Endothelial cell of umbilical vein (primary cell): ENCODE measurements around the gene ANKRD31. TPM values are rescaled to one million over a fixed set of nuclear protein-coding genes. Genes with fewer than 3 reads are reported as not detected.
"Not testable (repeated sequence)": the region's sequence is repeated elsewhere in the genome, so short reads cannot be mapped to it uniquely, and the experiment has no call there.

Experiments
- BruUV-seq: library from RNA; stranded (reverse); fragments of 400-500 nt; replicated peaks from 2 replicates; lab custom pipeline; 2021; lab: Mats Ljungman, UMichigan
- CTCF ChIA-PET: fragments of 300-600, 350-600 bp; sonication (Branson Sonifier 250); formaldehyde crosslinking; loops from one replicate; lab custom pipeline; 2021; ENCODE audit warnings: antibody characterized with exemption, inconsistent platforms; lab: Charles Lee
- POLR2A ChIA-PET: fragments of 300-600, 350-600 bp; sonication (Branson Sonifier 250); formaldehyde crosslinking; loops from one replicate; lab custom pipeline; 2021; ENCODE audit warnings: antibody characterized with exemption, inconsistent platforms; lab: Charles Lee
- DNase-seq: peaks from one replicate; pipeline ENCODE4 v3.0.0-alpha.2; 2011; ENCODE audit warnings: low read depth, low spot score
- FAIRE-seq: peaks from 2 replicates; lab custom pipeline; 2011; peaks lifted over from hg19 to GRCh38; lab: Jason Lieb, UNC
- H2AFZ ChIP-seq: 2 replicates; pipeline ENCODE4 v1.6.0; 2012; ENCODE audit warnings: low read depth, low read length, control low read depth, inconsistent platforms
- H3K27ac ChIP-seq: 2 replicates; pipeline ENCODE4 v1.5.1; 2011; ENCODE audit warnings: low read depth, mild to moderate bottlenecking, control low read depth, low read length, moderate library complexity; ENCODE audit not compliant: insufficient read depth
- H3K27me3 ChIP-seq, 2 experiments: 2 replicates each; pipeline versions ENCODE4 v1.6.0 to v1.6.1; 2011; ENCODE audit warnings: low read length in 2 of 2, mixed read lengths in 1 of 2; ENCODE audit not compliant: control insufficient read depth in 2 of 2, insufficient read depth in 2 of 2
- H3K36me3 ChIP-seq, 2 experiments: 2 replicates in 1 of 2; 3 replicates in 1 of 2; pipeline ENCODE4 v1.5.1; 2011; ENCODE audit warnings: low read length in 2 of 2, mild to moderate bottlenecking in 1 of 2, moderate library complexity in 1 of 2; ENCODE audit not compliant: control insufficient read depth in 2 of 2, insufficient read depth in 2 of 2; ENCODE audit errors: extremely low read depth in 1 of 2
- H3K4me1 ChIP-seq: 3 replicates; pipeline ENCODE4 v1.5.1; 2011; ENCODE audit warnings: mild to moderate bottlenecking, low read length; ENCODE audit not compliant: control insufficient read depth, insufficient read depth; ENCODE audit errors: extremely low read depth
- H3K4me2 ChIP-seq: 2 replicates; pipeline ENCODE4 v1.6.1; 2011; ENCODE audit warnings: low read length, control low read depth, mixed read lengths; ENCODE audit not compliant: insufficient read depth
- H3K4me3 ChIP-seq, 3 experiments: fragments of 200-600 bp in 1 of 3; sonication (generic), shearing (Covaris generic) in 1 of 3; replicated peaks in 1 of 3; 2 replicates each; pipeline ENCODE4 v1.5.1; 2011 to 2016; ENCODE audit warnings: control low read depth in 3 of 3, low read length in 3 of 3, mild to moderate bottlenecking in 2 of 3, inconsistent platforms in 1 of 3, low read depth in 1 of 3, moderate library complexity in 1 of 3; ENCODE audit not compliant: insufficient read depth in 1 of 3
- H3K79me2 ChIP-seq: 2 replicates; pipeline ENCODE4 v1.6.0; 2012; ENCODE audit warnings: low read length, inconsistent platforms; ENCODE audit not compliant: control insufficient read depth, insufficient read depth
- H3K9ac ChIP-seq: replicated peaks from 2 replicates; pipeline ENCODE3; 2011; ENCODE audit warnings: low read length, control low read depth; ENCODE audit not compliant: insufficient read depth; ENCODE audit errors: extremely low read depth
- H3K9me1 ChIP-seq: replicated peaks from 3 replicates; pipeline ENCODE4 v1.6.0; 2011; ENCODE audit warnings: mild to moderate bottlenecking, low read length; ENCODE audit not compliant: control insufficient read depth, insufficient read depth; ENCODE audit errors: extremely low read depth
- H3K9me3 ChIP-seq: replicated peaks from 2 replicates; pipeline ENCODE4 v1.5.1; 2012; ENCODE audit warnings: low read length, inconsistent platforms; ENCODE audit not compliant: control insufficient read depth, insufficient read depth
- H4K20me1 ChIP-seq: replicated peaks from 2 replicates; pipeline ENCODE3; 2011; ENCODE audit warnings: mild to moderate bottlenecking, low read length; ENCODE audit not compliant: control insufficient read depth, insufficient read depth; ENCODE audit errors: extremely low read depth
- CTCF ChIP-seq, 2 donors: IDR thresholded peaks; 1 replicate in 1 of 2; 2 replicates in 1 of 2; pipeline ENCODE4 v1.5.1; 2011; ENCODE audit warnings: low read length in 2 of 2, mild to moderate bottlenecking in 2 of 2, moderate library complexity in 2 of 2, control low read depth in 1 of 2, inconsistent platforms in 1 of 2, low read depth in 1 of 2; ENCODE audit not compliant: insufficient read depth in 1 of 2; ENCODE audit errors: extremely low read depth in 1 of 2
- EZH2 ChIP-seq: IDR thresholded peaks from 2 replicates; pipeline ENCODE4 v1.6.1; 2012; ENCODE audit warnings: borderline replicate concordance, low read depth, mild to moderate bottlenecking, moderate library complexity, low read length, inconsistent platforms; ENCODE audit not compliant: severe bottlenecking
- JUN ChIP-seq: IDR thresholded peaks from 2 replicates; pipeline ENCODE4 v1.6.1; 2011; ENCODE audit warnings: borderline replicate concordance, low read depth; ENCODE audit not compliant: insufficient read length, insufficient read depth
- MYC ChIP-seq: IDR thresholded peaks from one replicate; pipeline ENCODE4 v1.6.1; 2011; ENCODE audit warnings: mild to moderate bottlenecking, low read depth, low read length
- POLR2AphosphoS5 ChIP-seq: IDR thresholded peaks from 2 replicates; pipeline ENCODE4 v1.6.1; 2012; ENCODE audit warnings: low read depth, mild to moderate bottlenecking, control low read depth, low read length, moderate library complexity; ENCODE audit not compliant: insufficient read depth
- dilution Hi-C: fragments of 300-500 bp; cut with MboI; formaldehyde crosslinking; loops from one replicate; pipeline ENCODE4 v1.15.0; 2019; ENCODE audit warnings: low sequenced_read_pairs; ENCODE audit not compliant: extremely low pct_ligation_motif_present
- intact Hi-C: fragments of 100-400 bp; cut with micrococcal nuclease; formaldehyde crosslinking; loops from one replicate; pipeline ENCODE4 v1.10.0; 2022
- polyA plus RNA-seq, 4 experiments: library from polyadenylated mRNA; depleted of rRNA in 3 of 4; stranded (reverse) in 3 of 4; unstranded in 1 of 4; fragments of >200 nt; gene quantifications; 2 replicates each; pipeline versions ENCODE4 v1.2.1 to v1.2.3, GENCODE V29; 2011 to 2012; ENCODE audit warnings: missing spikeins in 1 of 4
- total RNA-seq: library from RNA; stranded (reverse); gene quantifications from 2 replicates; pipeline ENCODE4 v1.2.3, GENCODE V29; 2021
- TF ChIP-seq, protein P1 (sequence below): IDR thresholded peaks from 2 replicates; pipeline ENCODE4 v1.6.1; 2011; ENCODE audit not compliant: insufficient read depth, insufficient read length

ANKRD31 gene
- total and polyA plus RNA-seq, 2 donors (not counting 3 experiments of a cell fraction or from before 2014, with no cell fraction given) = not detected

GRCh38 chr5:75116856-75117255, 119.8 kb downstream of the ANKRD31 start:
- ChIA-PET POLR2A (no interaction called here), CTCF (no interaction called here)
- Histone ChIP-seq H4K20me1 (no peaks in the 10 kb centered on the region), H3K79me2 (no peaks in the 10 kb centered on the region), H3K9ac (no peak overlapping the region), H3K9me3 (no peaks in the 10 kb centered on the region), H3K9me1 (no peaks in the 10 kb centered on the region), H3K27me3 (no peaks in the 10 kb centered on the region), H3K4me2 (no peak overlapping the region), H3K27ac (no peak overlapping the region), H3K4me3 (no peak overlapping the region), H2AFZ (no peak overlapping the region), H3K4me1 (no peaks in the 10 kb centered on the region), H3K36me3 (no peaks in the 10 kb centered on the region)
- dilution Hi-C loops (no loop called here), intact Hi-C loops (no loop called here)
- TF ChIP-seq POLR2AphosphoS5 (no peak), EZH2 (no peak), JUN (no peak), MYC (no peak), CTCF (IDR thresholded peaks at IDR 0.05; ENCODE audit: extremely low read depth in 1 of 2, insufficient read depth in 1 of 2, low read depth in 1 of 2, low read length in 2 of 2) (no peak)
- TF ChIP-seq, protein P1, sequence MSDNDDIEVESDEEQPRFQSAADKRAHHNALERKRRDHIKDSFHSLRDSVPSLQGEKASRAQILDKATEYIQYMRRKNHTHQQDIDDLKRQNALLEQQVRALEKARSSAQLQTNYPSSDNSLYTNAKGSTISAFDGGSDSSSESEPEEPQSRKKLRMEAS = no peak
- DNase-seq = no peak
- FAIRE-seq = no peak
- no TSS peak for BruUV-seq

DNA sequence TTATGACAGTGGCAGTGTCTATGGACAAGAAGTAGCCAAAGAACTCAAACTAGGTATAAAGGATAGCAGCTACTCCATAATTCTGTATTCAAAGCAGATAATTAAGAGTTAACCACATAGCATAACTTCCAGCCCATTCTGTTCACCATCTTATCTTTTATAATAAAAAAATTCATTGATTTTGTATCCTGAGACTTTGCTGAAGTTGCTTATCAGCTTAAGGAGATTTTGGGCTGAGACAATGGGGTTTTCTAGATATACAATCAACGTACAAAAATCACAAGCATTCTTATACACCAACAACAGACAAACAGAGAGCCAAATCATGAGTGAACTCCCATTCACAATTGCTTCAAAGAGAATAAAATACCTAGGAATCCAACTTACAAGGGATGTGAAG, 122.4 kb downstream of the ANKRD31 start:
- H3K9me1 ChIP-seq, H3K9me3 ChIP-seq, H3K36me3 ChIP-seq, H3K4me1 ChIP-seq, H3K9ac ChIP-seq, intact Hi-C loops, H3K27me3 ChIP-seq, DNase-seq, POLR2A ChIA-PET, H3K4me3 ChIP-seq, H3K4me2 ChIP-seq, dilution Hi-C loops, FAIRE-seq, H4K20me1 ChIP-seq, H3K79me2 ChIP-seq, BruUV-seq, H2AFZ ChIP-seq, CTCF ChIA-PET, H3K27ac ChIP-seq: not testable (repeated sequence)
